DND-41 (cell line): Measurements from ENCODE around the gene SLFNL1.

ENCODE experiments used
- EZH2 ChIP-seq: IDR thresholded peaks from 3 replicates; pipeline ENCODE4 v1.6.1; 2012; ENCODE audit warnings: borderline replicate concordance, low read depth, mild to moderate bottlenecking, moderate library complexity, low read length, inconsistent platforms; ENCODE audit not compliant: severe bottlenecking
- TF ChIP-seq, protein P1 (sequence below): IDR thresholded peaks from 2 replicates; pipeline ENCODE4 v1.5.1; 2012; ENCODE audit warnings: borderline replicate concordance, low read length, moderate library complexity, mild to moderate bottlenecking; ENCODE audit not compliant: poor library complexity, severe bottlenecking; ENCODE audit errors: extremely low read depth

DNA sequence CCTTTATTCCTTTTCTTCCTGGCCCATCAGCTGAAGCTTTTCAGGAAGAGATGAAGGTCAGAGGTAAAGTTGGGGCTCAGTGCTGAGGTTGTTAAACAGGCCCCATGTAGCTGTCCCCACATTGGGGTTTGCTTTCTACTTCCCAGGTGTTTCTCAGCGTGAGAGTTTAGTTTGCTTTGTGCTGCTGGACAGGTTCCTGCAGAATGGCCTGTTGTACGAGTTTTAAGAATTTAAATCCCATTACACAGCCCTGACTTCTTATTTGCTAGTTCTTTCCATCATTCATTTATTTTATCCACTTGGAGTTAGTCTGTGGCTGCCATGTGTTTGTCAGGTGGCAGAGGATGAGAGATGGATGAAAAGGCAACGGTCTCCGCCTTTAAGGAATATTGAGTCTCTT is 22.9 kb downstream of the SLFNL1 start:
- TF ChIP-seq, protein P1, sequence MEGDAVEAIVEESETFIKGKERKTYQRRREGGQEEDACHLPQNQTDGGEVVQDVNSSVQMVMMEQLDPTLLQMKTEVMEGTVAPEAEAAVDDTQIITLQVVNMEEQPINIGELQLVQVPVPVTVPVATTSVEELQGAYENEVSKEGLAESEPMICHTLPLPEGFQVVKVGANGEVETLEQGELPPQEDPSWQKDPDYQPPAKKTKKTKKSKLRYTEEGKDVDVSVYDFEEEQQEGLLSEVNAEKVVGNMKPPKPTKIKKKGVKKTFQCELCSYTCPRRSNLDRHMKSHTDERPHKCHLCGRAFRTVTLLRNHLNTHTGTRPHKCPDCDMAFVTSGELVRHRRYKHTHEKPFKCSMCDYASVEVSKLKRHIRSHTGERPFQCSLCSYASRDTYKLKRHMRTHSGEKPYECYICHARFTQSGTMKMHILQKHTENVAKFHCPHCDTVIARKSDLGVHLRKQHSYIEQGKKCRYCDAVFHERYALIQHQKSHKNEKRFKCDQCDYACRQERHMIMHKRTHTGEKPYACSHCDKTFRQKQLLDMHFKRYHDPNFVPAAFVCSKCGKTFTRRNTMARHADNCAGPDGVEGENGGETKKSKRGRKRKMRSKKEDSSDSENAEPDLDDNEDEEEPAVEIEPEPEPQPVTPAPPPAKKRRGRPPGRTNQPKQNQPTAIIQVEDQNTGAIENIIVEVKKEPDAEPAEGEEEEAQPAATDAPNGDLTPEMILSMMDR = no peak
- no peak for TF ChIP-seq EZH2
